ENCODE measurements around the gene CATSPERD.
"Not testable (repeated sequence)": the region's sequence is repeated elsewhere in the genome, so short reads cannot be mapped to it uniquely, and the experiment has no call there.

Gene CATSPERD

DNA sequence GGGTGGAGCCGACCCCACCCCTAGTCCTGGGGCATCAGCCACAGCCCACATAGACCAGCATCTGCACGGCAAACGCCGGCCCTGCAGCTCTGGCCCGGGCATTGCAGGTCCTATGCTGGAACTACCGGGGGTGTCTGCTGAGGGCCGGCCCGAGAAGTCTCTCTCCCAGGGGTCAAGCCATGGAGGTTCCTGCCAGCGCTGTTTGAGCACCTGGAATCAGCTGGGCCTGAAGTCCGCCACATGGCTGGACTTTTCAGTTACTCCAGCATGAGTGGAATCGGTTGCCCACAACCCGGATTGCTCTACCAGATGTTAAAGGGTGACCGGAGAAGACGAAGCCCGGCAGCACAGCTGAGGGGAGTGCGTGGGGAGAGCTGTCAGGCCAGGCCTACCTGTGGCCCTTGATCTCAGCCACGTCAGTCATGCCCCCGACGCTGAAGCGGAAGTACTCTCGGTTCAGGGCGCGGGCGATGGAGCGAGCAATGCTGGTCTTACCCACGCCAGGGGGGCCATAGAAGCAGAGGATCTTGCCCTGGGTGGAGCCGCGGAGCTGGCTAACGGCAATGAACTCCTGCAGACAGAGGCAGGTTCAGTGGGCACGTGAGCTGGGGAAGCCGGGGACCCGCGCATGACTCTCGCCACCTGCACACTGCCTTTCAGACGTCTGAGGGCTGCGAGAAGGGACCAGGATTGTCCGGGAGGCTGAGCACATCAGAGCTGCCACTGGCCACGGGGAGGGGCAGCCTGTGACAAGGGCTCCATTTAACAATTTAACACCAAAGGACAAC, 21.6 kb upstream of the CATSPERD start:
- no peak for DNase-seq

DNA sequence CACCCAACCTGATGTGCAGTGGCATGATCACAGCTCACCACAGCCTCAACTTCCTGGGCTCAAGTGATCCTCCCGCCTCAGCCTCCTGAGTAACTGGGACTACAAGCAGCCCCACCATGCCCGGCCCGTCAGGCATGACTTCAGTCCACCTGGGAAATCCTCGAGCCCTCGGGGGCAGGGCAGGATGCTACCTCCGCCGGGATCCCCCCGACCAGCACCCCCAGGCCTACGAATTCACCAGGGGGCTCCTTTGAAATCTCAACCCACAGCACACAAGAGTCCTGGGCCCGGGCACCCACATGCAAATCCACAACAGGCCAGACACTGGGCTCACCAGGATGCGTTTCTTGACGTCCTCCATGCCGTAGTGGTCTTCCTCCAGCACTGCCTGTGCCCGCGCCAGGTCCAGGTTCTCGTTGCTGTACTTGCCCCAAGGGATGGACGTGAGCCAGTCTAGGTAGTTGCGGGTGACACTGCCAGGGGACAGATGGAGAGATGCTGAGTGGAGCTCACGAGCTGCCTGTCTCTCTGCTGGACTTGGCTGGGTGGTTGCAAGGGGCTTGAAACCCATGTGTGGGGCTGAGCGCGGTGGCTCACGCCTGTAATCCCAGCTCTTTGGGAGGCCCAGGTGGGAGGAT, 19.9 kb upstream of the CATSPERD start:
- no peak for DNase-seq

DNA sequence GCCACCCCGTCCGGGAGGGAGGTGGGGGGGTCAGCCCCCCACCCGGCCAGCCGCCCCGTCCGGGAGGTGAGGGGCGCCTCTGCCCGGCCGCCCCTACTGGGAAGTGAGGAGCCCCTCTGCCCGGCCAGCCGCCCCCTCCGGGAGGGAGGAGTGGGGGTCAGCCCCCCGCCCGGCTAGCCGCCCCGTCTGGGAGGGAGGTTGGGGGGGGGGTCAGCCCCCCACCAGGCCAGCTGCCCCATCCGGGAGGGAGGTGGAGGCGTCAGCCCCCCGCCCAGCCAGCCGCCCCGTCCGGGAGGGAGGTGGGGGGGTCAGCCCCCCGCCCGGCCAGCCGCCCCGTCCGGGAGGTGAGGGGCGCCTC, 18.4 kb upstream of the CATSPERD start:
- DNase-seq, result not testable (repeated sequence)

DNA sequence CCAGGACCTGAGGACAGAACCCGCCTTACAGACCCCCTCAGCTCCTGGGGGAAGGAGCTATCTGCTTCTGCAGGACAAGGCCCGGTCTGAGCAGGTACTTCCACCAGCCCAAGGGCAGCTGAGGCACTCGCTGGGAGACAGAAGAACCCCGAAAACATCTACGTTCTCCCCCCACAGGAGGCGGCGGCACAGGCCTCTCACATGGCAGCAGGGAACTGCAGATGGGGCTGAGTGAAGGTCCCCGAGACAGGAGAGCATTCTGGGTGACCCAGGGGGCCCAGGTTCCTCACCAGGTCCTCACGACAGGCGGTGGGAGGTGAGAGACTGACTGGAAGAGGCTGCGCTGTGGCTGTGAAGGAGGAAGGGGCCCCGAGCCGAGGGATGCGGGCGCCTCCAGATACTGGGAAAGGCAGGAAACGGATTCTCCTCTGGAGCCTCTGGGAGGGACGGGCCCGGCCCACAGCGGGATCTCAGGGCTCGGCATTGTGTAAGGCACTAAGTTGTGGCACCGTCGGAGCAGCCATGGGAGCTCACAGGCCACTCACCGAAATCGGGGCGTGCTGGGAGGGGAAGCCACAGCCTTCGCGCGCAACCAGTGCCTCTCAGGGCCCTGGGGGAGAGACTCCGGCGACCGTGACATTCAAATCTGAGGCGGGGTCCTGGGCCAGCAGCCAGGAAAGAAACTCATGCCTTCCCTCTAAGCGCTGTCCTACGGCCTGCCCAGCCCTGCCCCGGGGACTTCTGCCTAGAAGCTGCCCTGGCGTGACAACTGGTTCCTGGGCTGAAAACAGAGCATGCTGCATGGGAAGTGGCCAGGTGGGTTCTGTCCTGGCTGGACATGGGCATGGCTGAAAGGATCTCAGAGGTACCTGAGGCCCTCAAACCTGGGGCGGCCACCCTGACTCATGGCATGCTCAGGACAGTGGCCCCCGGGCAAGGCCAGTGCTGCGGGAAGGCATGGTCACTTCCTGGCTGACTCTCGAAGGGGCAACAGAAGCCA, 16.3 kb upstream of the CATSPERD start:
- DNase-seq, result no peak

DNA sequence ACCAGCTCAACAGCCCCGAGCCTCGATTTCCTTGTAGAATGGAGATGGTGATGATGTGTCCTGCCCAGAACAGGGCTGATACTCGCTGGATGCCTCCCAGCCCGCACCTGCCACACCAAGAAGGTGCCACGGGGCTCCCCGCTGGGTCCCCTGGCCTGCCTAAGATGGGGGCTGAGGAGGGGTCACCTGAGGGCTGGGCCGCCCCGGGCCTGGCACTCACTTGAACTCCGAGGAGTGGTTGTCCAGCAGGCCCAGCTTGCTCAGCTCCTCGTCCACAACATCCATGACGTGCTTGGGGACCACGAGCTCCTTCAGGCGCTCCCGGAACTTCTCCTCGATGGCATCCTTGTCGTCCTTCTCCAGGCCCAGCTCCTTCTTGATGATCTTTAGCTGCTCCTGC, 14.9 kb upstream of the CATSPERD start:
- no peak for DNase-seq

DNA sequence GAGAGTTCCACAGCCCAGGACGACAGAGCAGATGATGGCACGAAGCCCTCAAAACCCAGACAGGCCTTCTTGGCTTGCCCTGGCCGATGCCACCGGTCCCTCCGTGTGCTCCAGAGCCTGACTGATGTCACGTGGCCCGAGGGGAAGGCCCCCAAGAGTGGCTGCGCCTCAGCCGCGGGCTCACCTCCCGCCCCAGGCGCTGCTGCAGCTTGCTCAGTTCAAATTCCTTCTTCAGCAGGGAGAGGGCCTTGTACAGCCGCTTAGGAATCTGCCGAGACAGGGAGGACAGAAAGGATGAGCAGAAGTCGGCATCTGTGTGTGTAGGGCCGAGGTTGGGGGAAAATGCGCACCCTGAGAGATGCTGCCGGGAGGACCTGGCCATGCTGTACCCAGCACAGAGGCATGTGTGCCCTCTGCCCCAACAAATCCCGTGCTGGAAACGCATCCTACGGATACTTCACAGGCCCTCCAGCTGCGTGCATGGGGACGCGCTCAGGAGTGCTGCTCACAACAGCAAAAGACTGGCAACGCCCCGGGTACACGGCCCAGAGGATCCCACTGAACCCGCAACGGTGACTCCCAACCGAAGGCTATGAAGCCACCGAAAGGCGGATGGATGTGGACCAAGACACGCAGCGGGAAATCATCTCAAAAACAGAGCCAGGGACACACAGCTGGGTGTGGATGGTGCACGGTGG, 13.4 kb upstream of the CATSPERD start:
- no peak for DNase-seq

DNA sequence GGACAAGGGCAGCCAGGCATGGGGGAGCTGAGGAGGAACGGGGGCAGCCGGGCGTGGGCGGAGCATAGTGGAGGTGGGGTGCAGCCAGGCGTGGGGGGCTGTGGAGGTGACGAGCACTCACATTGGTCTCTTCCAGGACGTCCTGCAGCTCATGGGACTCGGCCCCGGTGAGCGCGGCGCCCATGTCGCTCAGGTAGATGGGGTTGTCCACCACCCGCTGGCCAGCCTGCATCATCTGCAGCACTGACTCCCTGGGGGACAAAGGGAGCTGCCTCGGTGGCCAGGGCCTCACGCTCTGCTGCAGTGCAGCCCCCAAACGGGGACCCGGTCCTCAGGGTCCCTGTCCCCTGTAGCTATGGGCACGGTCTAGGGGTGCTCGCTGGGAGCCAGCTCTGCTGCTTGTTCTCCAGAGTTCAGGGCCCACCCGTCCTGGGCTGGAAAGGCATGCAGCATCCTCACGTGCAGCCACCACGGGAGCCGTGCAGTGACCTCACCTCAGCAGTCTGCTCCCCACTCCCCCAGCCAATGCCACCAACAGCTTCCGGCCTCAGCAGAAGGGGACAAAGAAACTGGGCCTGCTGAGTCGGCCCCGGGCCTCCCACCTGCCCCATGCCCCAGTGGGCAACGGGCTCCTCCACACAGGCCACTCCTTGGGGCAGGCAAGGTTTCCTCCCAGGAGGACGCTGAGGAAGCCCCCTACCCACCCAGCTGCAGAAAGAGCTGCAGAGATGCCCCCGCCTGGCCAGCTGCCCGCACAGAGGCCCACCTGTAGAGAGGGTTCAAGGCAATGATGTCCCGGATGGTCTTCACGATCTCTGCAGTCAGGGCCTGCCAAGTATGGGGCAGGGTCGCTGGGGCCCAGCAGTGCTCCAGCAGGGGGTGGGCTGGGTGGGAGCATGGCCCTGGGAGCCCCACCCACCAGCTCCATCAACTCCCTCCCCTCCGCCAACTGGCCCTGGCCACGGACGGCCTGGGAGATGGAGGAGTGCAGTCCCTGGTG, 12.6 kb upstream of the CATSPERD start:
- DNase-seq, result no peak

DNA sequence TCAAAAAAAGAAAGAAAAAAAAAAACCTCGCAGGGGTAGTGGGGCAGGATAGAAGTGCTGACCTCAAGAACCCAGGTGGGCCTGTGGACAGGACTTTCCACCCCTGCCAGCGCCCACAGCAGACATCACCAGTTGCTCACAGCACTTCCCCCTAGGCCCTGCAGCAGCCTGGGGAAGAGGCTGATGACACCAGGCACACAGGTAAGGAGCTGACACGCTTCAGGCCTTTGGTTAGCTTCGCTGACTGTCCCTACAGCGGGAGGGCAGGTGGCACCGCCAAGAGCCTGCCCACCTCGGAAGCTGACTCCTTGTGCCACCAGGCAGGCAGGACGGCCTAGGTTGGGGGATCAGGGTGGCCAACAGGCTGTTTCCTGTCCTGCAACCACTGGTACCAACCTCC, 9.4 kb upstream of the CATSPERD start:
- no peak for DNase-seq

DNA sequence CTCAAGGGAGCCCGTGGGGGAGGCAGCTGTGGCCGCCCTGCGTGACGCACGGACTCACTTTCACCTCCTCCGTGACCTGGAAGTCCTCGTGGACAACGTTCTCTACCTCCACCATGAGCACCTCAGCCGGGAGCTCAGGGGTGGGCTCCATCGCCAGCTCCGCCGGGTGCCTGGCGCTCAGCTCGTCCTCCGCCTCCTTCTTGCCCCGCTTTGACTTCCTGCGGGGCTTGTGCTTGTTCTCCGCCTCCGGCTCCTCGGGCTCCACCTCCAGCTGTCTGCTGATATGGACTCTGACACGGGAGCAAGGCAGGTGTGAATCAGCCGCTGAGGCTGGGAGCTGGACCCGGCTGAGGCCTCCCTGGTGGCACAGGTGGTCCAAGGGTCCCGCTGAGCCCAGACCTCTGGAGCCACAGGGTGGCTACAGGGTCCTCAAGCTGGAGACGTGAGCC, 8.7 kb upstream of the CATSPERD start:
- DNase-seq, result no peak

DNA sequence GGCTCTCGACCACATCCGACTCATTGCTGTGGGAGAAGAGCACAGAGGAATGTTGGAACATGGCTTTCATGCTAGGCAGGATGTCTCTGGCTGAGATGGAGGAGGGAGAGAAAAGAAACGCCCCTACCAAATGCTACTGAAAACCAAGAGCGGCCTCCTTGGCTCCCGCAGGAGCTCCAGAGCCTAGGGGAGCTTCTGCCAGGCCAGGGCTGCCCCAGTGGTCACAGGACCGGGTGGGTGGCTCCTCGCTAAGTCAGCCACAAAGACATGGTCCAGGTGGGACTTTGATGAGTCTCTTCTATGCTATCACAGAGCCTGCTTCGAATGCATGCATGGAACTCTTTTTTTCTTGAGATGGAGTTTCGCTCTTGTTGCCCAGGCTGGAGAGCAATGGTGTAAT, 7.2 kb upstream of the CATSPERD start:
- DNase-seq, result no peak

DNA sequence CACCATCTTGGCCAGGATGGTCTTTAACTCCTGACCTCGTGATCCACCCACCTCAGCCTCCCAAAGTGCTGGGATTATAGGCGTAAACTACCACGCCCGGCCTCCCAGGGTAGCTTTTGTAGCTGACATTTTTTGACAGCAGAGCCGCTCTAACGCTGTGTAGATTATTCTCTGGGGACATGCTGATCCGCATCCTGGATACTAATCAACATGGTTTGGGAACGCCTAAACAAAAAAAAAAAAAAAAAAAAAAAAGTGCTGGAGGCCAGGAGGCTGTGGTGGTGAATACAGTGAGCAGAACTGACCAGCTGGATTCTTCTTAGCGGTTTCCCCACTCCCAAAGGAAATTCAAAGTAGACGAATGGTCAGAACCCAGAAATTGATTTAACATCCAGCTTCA, 5.6 kb upstream of the CATSPERD start:
- DNase-seq, result no peak

DNA sequence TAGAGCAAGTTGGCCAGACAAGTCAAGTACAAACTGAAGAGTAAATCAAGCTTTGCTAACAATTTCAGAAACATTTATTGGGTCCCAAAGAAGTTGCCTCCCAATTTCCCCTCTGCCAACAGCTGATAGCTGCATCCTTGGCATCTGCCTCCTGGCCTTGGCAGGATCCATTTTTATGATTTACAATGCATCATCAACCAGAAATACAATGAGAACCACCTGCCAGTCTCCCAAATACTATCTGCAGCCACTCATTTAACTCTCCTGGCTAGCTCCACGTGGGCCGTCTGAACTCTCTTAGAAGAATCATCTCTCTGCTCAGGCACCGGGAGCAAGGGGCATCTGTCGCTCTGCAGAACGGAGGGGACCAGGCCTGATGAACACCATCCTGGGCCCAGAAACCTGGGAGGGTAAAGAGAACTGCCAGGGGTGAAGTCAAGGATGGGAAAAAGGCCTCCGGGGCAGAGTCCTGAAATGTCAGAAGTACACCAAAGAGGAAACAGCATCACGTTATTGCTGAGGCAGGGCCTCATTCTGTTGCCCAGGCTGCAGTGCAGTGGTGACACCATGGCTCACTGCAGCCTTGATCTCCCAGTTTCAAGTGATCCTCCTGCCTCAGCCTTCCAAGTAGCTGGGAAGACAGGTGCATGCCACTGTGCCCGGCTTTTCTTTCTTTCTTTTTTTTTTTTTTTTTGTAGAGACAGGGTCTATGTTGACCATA, 3.1 kb upstream of the CATSPERD start:
- no peak for DNase-seq

DNA sequence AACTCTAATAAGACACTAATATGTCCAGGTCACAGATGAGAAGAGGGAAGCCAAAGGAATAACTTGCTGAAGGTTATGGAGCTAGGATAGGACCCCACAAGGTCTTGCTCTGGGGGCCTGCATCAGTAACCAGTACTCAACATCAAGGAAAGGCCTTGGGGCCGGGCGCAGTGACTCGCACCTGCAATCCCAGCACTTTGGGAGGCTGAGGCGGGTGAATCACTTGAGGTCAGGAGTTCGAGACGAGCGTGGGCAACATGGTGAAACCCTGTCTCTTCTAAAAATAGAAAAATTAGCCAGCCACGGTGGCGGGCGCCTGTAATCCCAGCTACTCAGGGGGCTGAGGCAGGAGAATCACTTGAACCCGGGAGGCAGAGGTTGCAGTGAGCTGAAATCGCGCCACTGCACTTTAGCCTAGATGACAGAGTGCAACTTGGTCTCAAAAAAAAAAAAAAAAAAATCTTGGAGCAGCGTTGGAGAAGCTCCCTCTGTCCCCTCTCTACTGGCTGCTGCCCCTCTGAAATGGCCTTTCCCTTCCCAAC, 2.3 kb upstream of the CATSPERD start:
- DNase-seq, result no peak

DNA sequence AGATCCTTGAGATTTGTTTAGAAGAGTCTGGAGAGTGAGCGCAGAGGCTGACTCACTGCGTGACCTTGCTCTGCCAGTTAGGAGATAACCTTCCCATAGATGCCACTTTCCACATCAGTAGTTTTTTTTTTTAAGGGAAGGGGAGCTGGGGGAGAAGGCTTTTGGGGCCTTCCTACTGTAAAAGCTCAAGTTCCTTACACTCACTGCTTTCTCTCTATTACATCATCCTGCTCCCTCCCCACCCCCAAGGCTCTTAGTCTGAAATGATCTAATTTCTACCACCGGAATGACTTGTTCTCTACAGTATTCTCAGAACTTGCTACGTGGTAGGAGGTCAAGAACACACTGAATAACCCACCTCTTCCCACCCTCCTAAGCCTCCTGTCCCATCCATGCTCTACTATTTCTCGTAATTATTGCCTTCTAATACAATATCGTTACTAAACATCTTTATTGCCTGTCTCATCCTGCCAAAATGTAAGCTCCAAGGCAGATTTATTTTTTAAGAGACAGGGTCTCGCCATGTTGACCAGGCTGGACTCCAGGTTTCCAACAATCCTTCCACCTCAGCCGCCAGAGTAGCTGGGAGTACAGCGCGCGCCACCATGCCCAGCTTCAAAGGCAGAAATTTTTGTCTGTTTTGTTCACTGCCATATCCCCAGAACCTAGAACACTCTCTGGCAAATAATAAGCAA, 1.7 kb upstream of the CATSPERD start:
- no peak for DNase-seq

DNA sequence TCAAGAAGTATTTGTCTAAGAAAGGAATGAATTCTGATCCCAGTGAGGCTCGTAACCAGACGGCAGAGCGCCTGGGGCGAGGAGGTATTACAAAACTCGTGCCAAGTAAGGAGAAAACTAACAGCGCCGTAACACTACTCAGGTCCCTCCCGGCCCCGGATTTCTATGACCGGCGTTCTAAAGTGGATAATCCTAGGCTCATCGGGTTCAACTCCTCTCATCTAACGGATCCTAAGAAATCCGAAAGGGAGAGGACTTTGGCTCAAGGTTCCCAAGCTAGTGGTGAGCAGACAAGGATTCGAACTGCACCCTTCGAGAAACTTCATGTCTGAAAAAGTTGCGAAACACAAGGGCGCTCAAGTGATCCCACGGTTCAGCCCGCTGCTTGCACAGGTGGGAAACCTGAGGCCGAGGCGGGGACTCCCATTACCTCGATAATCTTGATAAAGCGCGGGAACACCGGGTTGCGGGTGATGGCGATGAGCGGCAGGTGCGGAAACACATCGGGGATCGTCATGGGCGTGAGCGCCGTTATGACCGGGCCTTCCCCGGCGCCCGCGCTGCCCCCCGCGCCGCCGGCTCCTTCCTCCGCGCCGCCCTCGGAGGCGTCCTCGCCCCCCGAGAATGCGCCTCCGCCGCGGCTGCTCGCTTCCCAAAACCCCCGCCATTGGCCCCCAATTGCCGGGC, 1.0 kb upstream of the CATSPERD start:
- DNase-seq, result peak; percentile 17

DNA sequence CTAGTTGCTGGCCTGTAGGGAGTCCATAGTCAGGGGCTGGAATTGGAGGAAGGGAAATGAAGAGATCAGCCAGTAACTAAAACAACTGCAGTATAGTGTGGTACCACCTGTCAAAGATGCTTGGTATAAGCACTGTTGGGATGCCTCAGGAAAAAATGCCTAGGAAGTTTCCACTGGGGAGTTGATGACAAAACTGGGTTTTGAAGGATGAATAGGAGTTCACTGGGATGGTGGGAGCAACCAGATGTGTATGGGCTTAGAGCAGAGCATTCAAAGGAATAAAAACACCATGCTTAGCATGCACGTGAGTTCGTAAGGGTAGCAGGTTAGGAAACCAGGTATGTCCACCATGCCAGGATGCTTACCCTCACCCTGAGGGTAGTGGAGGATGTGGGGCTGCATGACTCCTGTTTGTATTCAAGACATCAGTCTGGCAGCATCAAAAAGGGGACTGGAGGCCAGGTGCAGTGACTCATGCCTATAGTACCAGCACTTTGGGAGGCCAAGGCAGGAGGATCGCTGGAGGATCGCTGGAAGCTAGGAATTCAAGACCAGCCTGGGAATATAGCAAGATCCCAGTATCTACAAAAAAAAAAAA, 7.1 kb downstream of the CATSPERD start:
- DNase-seq, result no peak

DNA sequence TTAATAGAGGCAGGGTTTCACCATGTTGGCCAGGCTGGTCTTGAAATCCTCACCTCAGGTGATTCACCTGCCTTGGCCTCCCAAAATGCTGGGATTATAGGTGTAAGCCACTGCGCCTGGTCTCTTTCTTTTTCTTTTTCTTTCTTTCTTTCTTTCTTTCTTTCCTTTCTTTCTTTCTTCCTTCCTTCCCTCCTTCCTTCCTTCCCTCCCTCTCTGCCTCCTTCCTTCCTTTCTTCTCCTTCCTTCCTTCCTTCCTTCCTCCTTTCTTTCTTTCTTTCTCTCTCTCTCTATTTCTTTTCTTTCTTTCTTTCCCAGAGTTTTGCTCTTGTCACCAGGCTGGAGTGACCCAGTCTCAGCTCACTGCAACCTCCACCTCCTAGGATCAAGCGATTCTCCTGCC, 12.7 kb downstream of the CATSPERD start:
- DNase-seq, result not testable (repeated sequence)

DNA sequence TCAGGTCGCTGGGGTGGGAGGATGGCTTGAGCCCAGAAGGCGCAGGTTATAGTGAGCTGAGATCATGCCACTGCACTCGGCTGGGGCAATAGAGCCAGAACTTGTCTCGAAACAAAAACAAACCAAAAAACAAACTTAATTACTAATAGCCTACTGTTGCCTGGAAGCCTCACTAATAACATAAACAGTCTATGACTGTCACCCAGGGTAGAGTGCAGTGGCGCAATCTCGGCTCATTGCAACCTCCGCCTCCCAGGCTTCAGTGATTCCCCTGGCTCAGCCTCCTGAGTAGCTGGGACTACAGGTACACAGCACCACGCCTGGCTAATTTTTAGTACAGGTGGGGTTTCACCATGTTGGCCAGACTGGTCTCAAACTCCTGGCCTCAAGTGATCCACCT, 18.0 kb downstream of the CATSPERD start:
- no peak for DNase-seq

DNA sequence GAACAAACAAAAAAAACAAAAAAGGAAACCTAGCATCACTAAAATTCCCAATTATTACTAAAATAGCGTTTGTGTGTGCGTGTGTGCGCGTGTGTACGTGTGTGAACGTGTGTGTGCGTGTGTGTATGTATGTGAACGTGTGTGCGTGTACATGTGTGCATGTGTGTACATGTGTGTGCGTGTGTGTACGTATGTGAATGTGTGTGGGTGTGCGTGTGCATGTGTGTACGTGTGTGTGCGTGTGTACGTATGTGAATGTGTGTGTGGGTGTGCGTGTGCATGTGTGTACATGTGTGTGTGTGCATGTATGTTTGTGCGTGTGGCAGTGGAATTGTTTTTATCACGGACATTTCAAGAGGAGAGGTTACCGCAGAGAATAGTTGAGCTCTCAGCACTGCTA, 21.6 kb downstream of the CATSPERD start:
- no peak for DNase-seq

Measured in CD4-positive, alpha-beta T cell treated with Interleukin-6 for 4 hours (primary cell).